Peyer's patch (tissue), 4 donors: ENCODE data around the gene UTRN. TPM values are rescaled to one million over a fixed set of nuclear protein-coding genes. Genes with fewer than 3 reads are reported as not detected.

Source experiments
- DNase-seq, 3 donors: peaks; one replicate each; pipeline ENCODE4 v3.0.0-alpha.2; 2017 to 2019
- H3K27ac ChIP-seq, 4 donors: fragments of 200-600 bp; sonication (generic); one replicate each; pipeline ENCODE4 v1.5.1; 2016 to 2019
- H3K27me3 ChIP-seq, 2 donors: fragments of 200-600 bp; sonication (generic); one replicate each; pipeline ENCODE4 v1.5.1; 2019
- H3K36me3 ChIP-seq, 3 donors: fragments of 200-600 bp; sonication (generic); one replicate each; pipeline ENCODE4 v1.5.1; 2016 to 2019
- H3K4me1 ChIP-seq, 4 donors: fragments of 200-600 bp; sonication (generic); one replicate each; pipeline ENCODE4 v1.5.1; 2016 to 2019
- H3K4me3 ChIP-seq, 4 donors: fragments of 200-600 bp; sonication (generic); 1 replicate in 3 of 4; 2 replicates in 1 of 4; pipeline ENCODE4 v1.5.1; 2016 to 2019; ENCODE audit warnings: mild to moderate bottlenecking in 1 of 4
- H3K9me3 ChIP-seq, 4 donors: fragments of 200-600 bp; sonication (generic); one replicate each; pipeline ENCODE4 v1.5.1; 2016 to 2019; ENCODE audit warnings: mild to moderate bottlenecking in 1 of 4
- CTCF ChIP-seq, 6 experiments: fragments of 450-650 bp in 4 of 6; fragments of 200-600 bp in 2 of 6; sonication (generic) in 1 of 6; IDR thresholded peaks; one replicate each; pipeline ENCODE4 v1.5.1; 2017 to 2019; ENCODE audit warnings: antibody characterized with exemption in 6 of 6, mild to moderate bottlenecking in 3 of 6, moderate library complexity in 1 of 6
- POLR2A ChIP-seq, 2 donors: fragments of 450-650 bp; IDR thresholded peaks; one replicate each; pipeline ENCODE4 v1.5.1; 2017; ENCODE audit warnings: antibody characterized with exemption in 2 of 2, mild to moderate bottlenecking in 2 of 2, moderate library complexity in 2 of 2
- total RNA-seq, 4 donors: library from RNA; depleted of rRNA; stranded (reverse); fragments of >200 nt; gene quantifications; one replicate each; pipeline ENCODE4 v1.1.0, GENCODE V29; 2016

The UTRN gene
- total RNA-seq, 4 donors from 2014 or later: 61.1 to 579 (median 115) TPM

DNA sequence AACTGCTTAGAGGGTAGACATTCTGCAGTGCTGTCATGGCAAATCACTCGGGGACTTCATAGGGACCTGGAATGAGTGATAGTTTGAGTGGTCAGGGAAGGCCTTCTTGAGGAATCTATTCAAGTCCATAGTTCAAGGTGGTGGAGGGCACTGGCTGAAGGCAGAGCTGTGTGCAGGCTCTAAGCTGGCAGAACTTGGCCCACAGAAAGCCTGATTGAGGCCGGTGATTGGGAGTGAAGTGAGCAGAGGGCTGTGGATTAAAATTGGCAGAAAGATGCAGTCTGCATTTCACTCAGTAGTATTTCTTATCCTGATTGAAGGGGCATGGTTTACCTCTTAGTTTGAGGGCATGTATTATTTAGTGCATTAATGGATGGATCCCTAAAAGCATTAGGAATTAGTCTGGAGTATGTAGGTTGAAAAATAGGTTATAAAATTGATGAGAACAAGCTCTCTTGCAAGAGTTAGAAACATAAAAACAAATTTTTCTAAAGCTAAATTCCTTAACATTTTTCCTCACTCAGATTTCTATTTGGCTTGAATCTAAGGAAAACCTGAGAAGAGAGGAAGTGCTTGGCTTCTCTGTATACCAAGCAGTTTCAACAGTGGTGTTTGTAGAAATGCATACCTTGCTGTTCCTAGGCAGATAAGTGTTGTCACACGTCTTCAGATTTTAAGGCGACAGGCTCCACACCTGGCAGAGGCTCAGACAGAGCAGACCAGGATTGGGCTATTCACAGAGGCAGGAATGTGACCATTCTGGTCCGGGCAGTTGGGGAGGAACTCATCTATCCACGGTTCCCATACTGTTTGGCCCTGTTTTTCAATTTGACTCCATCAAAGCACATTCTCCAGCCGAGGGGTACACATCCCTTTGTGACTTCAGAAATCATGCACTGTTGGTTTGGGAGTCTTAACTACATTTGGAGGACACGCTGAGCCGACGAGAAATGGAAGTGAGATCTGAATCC, 45.2 kb downstream of the UTRN start:
- Histone ChIP-seq H3K4me1 (peaks cover 0 to 11% (median 3%) of the 10 kb centered on the region in 4 donors), H3K27me3 (no peaks in the 10 kb centered on the region), H3K36me3 (no peaks in the 10 kb centered on the region), H3K4me3 (no peak overlapping the region), H3K9me3 (no peaks in the 10 kb centered on the region), H3K27ac (no peak overlapping the region)
- no peak for TF ChIP-seq POLR2A (IDR thresholded peaks at IDR 0.05)
- TF ChIP-seq CTCF (IDR thresholded peaks at IDR 0.05): no peak
- no peak for DNase-seq

- no peaks in the 10 kb centered on the region for H3K9me3 ChIP-seq
- peaks cover 0 to 20% (median 9%) of the 10 kb centered on the region in 4 donors for H3K4me1 ChIP-seq
- no peak overlapping the region for H3K27ac ChIP-seq
- no peak for DNase-seq
- H3K36me3 ChIP-seq: no peaks in the 10 kb centered on the region
- no peak overlapping the region for H3K4me3 ChIP-seq
- no peaks in the 10 kb centered on the region for H3K27me3 ChIP-seq
- no peak for TF ChIP-seq CTCF (IDR thresholded peaks at IDR 0.05)
- TF ChIP-seq POLR2A (IDR thresholded peaks at IDR 0.05): no peak
Measured at GRCh38 chr6:144331491-144331969, 46.4 kb downstream of the UTRN start.

GRCh38 chr6:144332177-144332576, 47.0 kb downstream of the UTRN start:
- no peak overlapping the region for H3K27ac ChIP-seq
- DNase-seq: no peak
- H3K36me3 ChIP-seq: no peaks in the 10 kb centered on the region
- peaks cover 0 to 20% (median 9%) of the 10 kb centered on the region in 4 donors for H3K4me1 ChIP-seq
- no peaks in the 10 kb centered on the region for H3K27me3 ChIP-seq
- H3K4me3 ChIP-seq: no peak overlapping the region
- TF ChIP-seq POLR2A (IDR thresholded peaks at IDR 0.05) (no peak), CTCF (IDR thresholded peaks at IDR 0.05) (no peak)
- no peaks in the 10 kb centered on the region for H3K9me3 ChIP-seq

- peaks cover 0 to 20% (median 12%) of the 10 kb centered on the region in 4 donors for H3K4me1 ChIP-seq
- no peak for TF ChIP-seq POLR2A (IDR thresholded peaks at IDR 0.05)
- no peak for TF ChIP-seq CTCF (IDR thresholded peaks at IDR 0.05)
- H3K27ac ChIP-seq: peak overlapping the region in 3 of 4 donors; percentile 58 to 74 (median 70)
- no peaks in the 10 kb centered on the region for H3K27me3 ChIP-seq
- H3K36me3 ChIP-seq: no peaks in the 10 kb centered on the region
- peak overlapping the region; percentile 11 to 43 (median 18) for H3K4me3 ChIP-seq
- peak in 2 of 3 donors; percentile 86 to 91 for DNase-seq
- H3K9me3 ChIP-seq: no peaks in the 10 kb centered on the region
Measured at GRCh38 chr6:144334150-144334708, 49.1 kb downstream of the UTRN start.

Other genes starting within 250 kb of the UTRN start
- gene SF3B5, start 189.8 kb upstream of the UTRN start, total RNA-seq: 100 to 1,000 TPM in 1 of 4 donors, 10 to 100 TPM in 3; 66.8 to 114 (median 94.0) TPM
- 10 to 100 TPM in 1 of 4 donors, 1 to 10 TPM in 3; 1.6 to 11.6 (median 2.4) TPM for gene STX11, start 134.8 kb upstream of the UTRN start, total RNA-seq